Measurements from ENCODE around the gene POU6F2.

DNA sequence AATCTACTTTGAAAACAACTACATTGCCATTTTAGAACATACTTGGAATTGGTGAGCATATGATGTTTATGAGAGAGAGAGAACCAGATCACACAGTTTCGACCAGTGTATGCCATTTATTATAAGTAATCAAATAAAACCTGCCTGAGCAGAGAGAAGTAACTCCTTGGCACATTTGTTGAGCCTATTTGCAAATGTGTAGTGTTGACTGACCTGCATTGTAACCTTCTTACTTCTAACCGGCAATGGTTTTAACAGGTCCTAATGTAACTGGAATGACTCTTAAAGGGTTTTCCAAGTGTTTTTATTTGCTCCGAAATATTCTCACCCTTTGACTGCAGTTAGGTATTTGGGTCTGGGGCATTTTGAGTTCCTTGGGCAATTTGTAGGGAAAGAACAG, 167.6 kb downstream of the POU6F2 start:
- TF ChIP-seq, protein P1, sequence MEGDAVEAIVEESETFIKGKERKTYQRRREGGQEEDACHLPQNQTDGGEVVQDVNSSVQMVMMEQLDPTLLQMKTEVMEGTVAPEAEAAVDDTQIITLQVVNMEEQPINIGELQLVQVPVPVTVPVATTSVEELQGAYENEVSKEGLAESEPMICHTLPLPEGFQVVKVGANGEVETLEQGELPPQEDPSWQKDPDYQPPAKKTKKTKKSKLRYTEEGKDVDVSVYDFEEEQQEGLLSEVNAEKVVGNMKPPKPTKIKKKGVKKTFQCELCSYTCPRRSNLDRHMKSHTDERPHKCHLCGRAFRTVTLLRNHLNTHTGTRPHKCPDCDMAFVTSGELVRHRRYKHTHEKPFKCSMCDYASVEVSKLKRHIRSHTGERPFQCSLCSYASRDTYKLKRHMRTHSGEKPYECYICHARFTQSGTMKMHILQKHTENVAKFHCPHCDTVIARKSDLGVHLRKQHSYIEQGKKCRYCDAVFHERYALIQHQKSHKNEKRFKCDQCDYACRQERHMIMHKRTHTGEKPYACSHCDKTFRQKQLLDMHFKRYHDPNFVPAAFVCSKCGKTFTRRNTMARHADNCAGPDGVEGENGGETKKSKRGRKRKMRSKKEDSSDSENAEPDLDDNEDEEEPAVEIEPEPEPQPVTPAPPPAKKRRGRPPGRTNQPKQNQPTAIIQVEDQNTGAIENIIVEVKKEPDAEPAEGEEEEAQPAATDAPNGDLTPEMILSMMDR (IDR thresholded peaks at IDR 0.05): no peak
- TF ChIP-seq POLR2A (IDR thresholded peaks at IDR 0.05): no peak
